PFSK-1 (cell line): ENCODE data around the gene ADGRG2.

Experiments
- FOXP2 ChIP-seq: optimal IDR thresholded peaks from 2 replicates; pipeline ENCODE3; 2011; ENCODE audit warnings: borderline replicate concordance, control low read depth, inconsistent platforms; ENCODE audit not compliant: insufficient read depth; ENCODE audit errors: extremely low read length, extremely low read depth
- POLR2AphosphoS5 ChIP-seq: IDR thresholded peaks from 2 replicates; pipeline ENCODE4 v1.6.1; 2012; ENCODE audit warnings: low read depth, mild to moderate bottlenecking, control low read depth, low read length, moderate library complexity
- SIN3A ChIP-seq: IDR thresholded peaks from 2 replicates; pipeline ENCODE4 v1.6.1; 2012; ENCODE audit warnings: mild to moderate bottlenecking, low read length, moderate library complexity, borderline replicate concordance; ENCODE audit not compliant: insufficient read depth
- TAF1 ChIP-seq: IDR thresholded peaks from 2 replicates; pipeline ENCODE4 v1.6.1; 2012; ENCODE audit warnings: low read length, control low read depth, borderline replicate concordance; ENCODE audit not compliant: insufficient read depth
- TF ChIP-seq, protein P1 (sequence below), 2 experiments: IDR thresholded peaks; 2 replicates each; pipeline versions ENCODE4 v1.6.1 to v1.8.0; 2011 to 2012; ENCODE audit warnings: low read depth in 2 of 2, low read length in 2 of 2, control low read depth in 1 of 2, inconsistent platforms in 1 of 2, mild to moderate bottlenecking in 1 of 2, moderate library complexity in 1 of 2; ENCODE audit not compliant: insufficient read depth in 1 of 2

Gene ADGRG2

DNA sequence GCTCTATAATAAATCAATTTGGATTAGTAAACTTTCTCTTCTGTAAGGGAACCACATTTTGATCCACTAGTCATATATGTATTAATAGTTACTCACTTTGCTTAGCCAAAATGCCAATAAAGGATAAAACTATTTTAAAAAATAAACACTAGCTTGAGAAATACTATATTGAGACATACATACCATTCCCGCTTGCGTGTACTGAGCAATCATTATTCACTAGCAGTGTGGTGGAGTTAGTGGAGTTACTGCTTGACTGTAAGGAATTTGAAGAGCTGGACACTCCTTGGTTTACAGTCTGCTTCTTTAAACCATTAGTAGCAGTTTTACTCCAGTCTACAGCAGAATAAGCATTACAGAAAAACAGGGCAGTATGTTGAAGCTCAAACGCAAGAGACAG lies 127.6 kb downstream of the ADGRG2 start:
- TF ChIP-seq FOXP2: no peak

DNA sequence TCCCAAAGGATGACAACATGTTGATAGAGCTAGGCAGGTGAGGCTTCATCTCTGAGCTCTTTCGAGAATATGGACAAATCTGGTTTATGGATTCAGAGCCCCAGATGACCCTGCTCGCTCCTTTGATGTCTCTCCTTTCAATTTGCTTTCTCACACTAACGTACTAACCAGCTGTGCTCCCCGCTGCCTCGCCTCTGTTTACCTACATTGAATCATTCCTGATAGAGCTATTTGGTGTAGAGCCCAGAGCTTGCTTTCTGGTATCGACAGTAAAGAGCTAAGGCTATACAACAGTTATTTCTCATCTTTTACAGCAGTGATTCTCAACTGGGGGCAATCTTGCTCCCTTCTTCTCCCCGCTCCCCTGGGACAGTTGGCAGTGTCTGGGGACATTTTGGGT lies 129.4 kb downstream of the ADGRG2 start:
- TF ChIP-seq, protein P1, sequence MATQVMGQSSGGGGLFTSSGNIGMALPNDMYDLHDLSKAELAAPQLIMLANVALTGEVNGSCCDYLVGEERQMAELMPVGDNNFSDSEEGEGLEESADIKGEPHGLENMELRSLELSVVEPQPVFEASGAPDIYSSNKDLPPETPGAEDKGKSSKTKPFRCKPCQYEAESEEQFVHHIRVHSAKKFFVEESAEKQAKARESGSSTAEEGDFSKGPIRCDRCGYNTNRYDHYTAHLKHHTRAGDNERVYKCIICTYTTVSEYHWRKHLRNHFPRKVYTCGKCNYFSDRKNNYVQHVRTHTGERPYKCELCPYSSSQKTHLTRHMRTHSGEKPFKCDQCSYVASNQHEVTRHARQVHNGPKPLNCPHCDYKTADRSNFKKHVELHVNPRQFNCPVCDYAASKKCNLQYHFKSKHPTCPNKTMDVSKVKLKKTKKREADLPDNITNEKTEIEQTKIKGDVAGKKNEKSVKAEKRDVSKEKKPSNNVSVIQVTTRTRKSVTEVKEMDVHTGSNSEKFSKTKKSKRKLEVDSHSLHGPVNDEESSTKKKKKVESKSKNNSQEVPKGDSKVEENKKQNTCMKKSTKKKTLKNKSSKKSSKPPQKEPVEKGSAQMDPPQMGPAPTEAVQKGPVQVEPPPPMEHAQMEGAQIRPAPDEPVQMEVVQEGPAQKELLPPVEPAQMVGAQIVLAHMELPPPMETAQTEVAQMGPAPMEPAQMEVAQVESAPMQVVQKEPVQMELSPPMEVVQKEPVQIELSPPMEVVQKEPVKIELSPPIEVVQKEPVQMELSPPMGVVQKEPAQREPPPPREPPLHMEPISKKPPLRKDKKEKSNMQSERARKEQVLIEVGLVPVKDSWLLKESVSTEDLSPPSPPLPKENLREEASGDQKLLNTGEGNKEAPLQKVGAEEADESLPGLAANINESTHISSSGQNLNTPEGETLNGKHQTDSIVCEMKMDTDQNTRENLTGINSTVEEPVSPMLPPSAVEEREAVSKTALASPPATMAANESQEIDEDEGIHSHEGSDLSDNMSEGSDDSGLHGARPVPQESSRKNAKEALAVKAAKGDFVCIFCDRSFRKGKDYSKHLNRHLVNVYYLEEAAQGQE (IDR thresholded peaks at IDR 0.05; ENCODE audit: insufficient read depth in 1 of 2, low read depth in 2 of 2, low read length in 2 of 2): no peak
- TF ChIP-seq TAF1 (no peak), POLR2AphosphoS5 (no peak), FOXP2 (no peak), SIN3A (no peak)

DNA sequence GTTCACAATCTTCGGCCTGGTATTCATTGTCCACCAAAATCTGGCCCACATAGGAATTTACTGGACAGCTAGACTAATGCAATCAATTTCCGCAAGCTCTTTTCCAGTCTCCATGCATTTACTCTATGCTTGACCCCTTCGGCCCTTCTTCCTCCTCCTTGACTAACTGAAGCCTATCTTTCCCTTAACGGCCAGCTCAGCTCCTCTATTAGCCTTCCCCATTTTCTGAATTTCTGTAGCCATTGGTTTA lies 137.2 kb downstream of the ADGRG2 start:
- TF ChIP-seq POLR2AphosphoS5 (no peak), SIN3A (no peak), TAF1 (no peak), FOXP2 (no peak)
- TF ChIP-seq, protein P1 (IDR thresholded peaks at IDR 0.05; ENCODE audit: insufficient read depth in 1 of 2, low read depth in 2 of 2, low read length in 2 of 2): no peak

DNA sequence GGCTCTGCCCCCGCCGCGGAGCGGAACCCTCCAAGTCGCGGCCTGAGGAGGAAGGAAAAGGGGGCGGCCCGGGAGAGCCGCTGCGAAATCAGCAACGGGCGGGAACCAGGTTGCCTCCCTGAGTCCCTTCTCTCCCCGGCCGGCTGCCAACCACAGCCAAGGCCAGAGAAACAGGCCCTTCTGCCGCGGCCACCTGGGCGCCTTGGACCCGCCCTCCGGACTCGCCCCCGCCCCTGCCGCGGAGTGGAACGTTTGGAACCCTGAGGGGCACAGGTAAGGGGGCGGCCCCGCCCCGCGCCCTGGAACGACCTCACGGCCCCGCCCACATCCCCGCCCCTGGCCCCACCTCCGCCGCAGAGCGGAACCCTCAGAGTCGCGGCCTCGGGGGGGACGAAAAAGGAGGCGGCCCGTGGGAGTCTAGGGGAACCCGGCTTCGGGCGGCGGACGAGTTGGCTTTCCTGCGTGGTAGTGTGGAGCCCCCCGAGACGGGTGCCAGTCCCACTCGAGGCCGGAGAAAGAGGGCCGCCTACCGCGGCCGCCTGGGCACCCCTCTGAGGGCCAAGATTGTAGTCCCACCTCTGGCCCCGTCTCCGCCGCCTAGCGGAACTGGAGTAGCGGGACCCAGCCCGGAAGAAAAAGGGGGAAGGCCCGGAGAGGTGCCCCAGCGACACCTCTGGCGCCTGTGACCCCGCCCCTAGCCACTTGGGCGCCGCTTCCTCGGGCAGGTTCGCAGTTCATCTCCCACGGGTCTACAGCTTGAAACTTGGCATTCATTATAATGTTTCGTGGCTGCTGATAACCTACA lies 137.7 kb downstream of the ADGRG2 start:
- TF ChIP-seq TAF1 (no peak; the same call in 1 of the 2 replicates), POLR2AphosphoS5 (peak; percentile 77; the same call in 1 of the 2 replicates)
- TF ChIP-seq, protein P1 (IDR thresholded peaks at IDR 0.05; ENCODE audit: insufficient read depth in 1 of 2, low read depth in 2 of 2, low read length in 2 of 2): no peak

DNA sequence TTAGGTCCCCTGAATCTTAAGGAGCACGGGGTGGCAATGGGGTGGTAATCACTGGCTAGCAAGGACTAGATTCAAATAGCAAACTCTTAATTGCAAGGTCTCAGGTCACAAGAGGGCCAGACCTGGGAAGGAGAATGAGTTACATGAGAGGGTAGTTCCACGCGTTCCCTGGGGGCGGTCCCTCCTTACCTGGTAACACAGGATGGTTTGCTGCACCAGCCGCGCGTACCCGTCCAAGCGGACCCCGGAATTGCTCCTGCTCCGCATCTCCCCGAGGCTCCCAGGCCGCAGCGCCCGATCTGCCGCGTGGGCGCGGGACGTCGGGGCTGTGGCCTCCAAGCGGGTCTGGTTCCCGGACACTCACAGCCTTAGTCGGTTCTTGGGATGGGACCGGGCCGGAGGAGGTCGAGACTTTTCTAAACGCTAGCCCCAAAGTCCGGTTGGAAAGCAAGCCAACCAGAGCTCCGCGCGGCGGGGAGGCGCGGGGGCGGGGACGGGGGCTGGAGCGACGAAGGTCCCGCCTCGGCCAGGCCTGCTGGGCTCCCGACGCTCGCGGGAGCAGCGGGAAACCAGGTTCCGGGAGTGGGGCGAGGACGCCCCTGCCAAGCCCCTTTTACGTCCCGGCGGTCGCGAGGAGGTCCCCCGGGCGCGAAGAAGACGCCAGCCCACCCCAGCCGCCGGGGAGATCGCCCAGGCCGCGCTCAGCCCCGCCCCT lies 138.4 kb downstream of the ADGRG2 start, which contains the start of gene PHKA2:
Gene PHKA2 (minus strand): TSS at position 449 of the 715 bp plus-strand sequence. CDS start 182 bp downstream, at position 267.
- TF ChIP-seq, protein P1 (IDR thresholded peaks at IDR 0.05; ENCODE audit: insufficient read depth in 1 of 2, low read depth in 2 of 2, low read length in 2 of 2): no peak
- TF ChIP-seq TAF1: no peak
- TF ChIP-seq FOXP2: no peak
- no peak for TF ChIP-seq POLR2AphosphoS5
- TF ChIP-seq SIN3A: no peak
